K562 (cell line): ENCODE measurements around the gene C1orf174. TPM values are rescaled to one million over a fixed set of nuclear protein-coding genes. Genes with fewer than 3 reads are reported as not detected.

Experiments
- ATAC-seq: fragments of 200-7000 bp; cut with Tn5 transposase; 3 replicates; pipeline ENCODE4 v1.9.1; 2020; ENCODE audit warnings: moderate library complexity
- BruUV-seq: library from RNA; stranded (reverse); fragments of 400-500 nt; replicated peaks from 2 replicates; lab custom pipeline; 2021; lab: Mats Ljungman, UMichigan
- CTCF ChIA-PET: fragments of 300-600 bp; formaldehyde crosslinking; extraction: SDS; loops from one replicate; lab custom pipeline; 2021; ENCODE audit warnings: low intra/inter-chr PET ratio; lab: Yijun Ruan, JAX
- POLR2A ChIA-PET: fragments of 300-600, 350-650 bp; sonication (Branson Sonifier 250); formaldehyde crosslinking; extraction: SDS; loops from one replicate; lab custom pipeline; 2021; ENCODE audit warnings: antibody characterized with exemption, inconsistent platforms; lab: Yijun Ruan, JAX
- DNase-seq, 4 experiments: peaks; one replicate each; pipeline versions ENCODE4 v3.0.0 to v3.0.0-alpha.2; 2011 to 2018; ENCODE audit warnings: low spot score in 3 of 4, mixed read lengths in 3 of 4; ENCODE audit errors: extremely low read depth in 1 of 4
- FAIRE-seq: peaks from 2 replicates; lab custom pipeline; 2011; peaks lifted over from hg19 to GRCh38; lab: Jason Lieb, UNC
- H2AFZ ChIP-seq: 2 replicates; pipeline ENCODE4 v1.6.0; 2011; ENCODE audit warnings: low read depth, low read length, control low read depth, inconsistent platforms
- H3K27ac ChIP-seq: fragments of 200-600 bp; 3 replicates; pipeline ENCODE4 v1.8.0; 2011; ENCODE audit warnings: low read depth, mild to moderate bottlenecking, control low read depth, inconsistent platforms, low read length, moderate library complexity, mixed read lengths; ENCODE audit errors: extremely low read depth
- H3K27me3 ChIP-seq, 2 experiments: fragments of 300-600 bp in 1 of 2; 2 replicates in 1 of 2; 3 replicates in 1 of 2; pipeline versions ENCODE4 v1.6.0 to v1.8.0; 2011; ENCODE audit warnings: inconsistent platforms in 2 of 2, low read length in 2 of 2, mild to moderate bottlenecking in 1 of 2, mixed read lengths in 1 of 2, moderate library complexity in 1 of 2; ENCODE audit not compliant: control insufficient read depth in 2 of 2, insufficient read depth in 2 of 2
- H3K36me3 ChIP-seq: fragments of 300-600 bp; 3 replicates; pipeline ENCODE4 v1.8.0; 2011; ENCODE audit warnings: mild to moderate bottlenecking, low read length, inconsistent platforms; ENCODE audit not compliant: control insufficient read depth, insufficient read depth
- H3K4me1 ChIP-seq, 2 experiments: fragments of 200-600 bp in 1 of 2; replicated peaks in 1 of 2; 2 replicates in 1 of 2; 3 replicates in 1 of 2; pipeline versions ENCODE4 v1.5.1 to v1.8.0; 2011; ENCODE audit warnings: inconsistent platforms in 2 of 2, low read length in 2 of 2, mild to moderate bottlenecking in 1 of 2, mixed read lengths in 1 of 2, moderate library complexity in 1 of 2; ENCODE audit not compliant: control insufficient read depth in 2 of 2, insufficient read depth in 2 of 2
- H3K4me2 ChIP-seq: 2 replicates; pipeline ENCODE4 v1.6.1; 2011; ENCODE audit warnings: low read length, control low read depth, inconsistent platforms, mixed read lengths; ENCODE audit not compliant: insufficient read depth
- H3K4me3 ChIP-seq: fragments of 200-600 bp; sonication (generic), shearing (Covaris generic); 2 replicates; pipeline ENCODE4 v1.5.1; 2016; ENCODE audit warnings: control low read depth, inconsistent platforms
- H3K79me2 ChIP-seq: fragments of 200-600 bp; 3 replicates; pipeline ENCODE4 v1.8.0; 2011; ENCODE audit warnings: low read length, inconsistent platforms; ENCODE audit not compliant: control insufficient read depth, insufficient read depth
- H3K9ac ChIP-seq, 2 experiments: 2 replicates each; pipeline versions ENCODE4 v1.6.0 to v1.6.1; 2011; ENCODE audit warnings: low read depth in 2 of 2, low read length in 2 of 2, control low read depth in 1 of 2, inconsistent platforms in 1 of 2, mild to moderate bottlenecking in 1 of 2, mixed read lengths in 1 of 2; ENCODE audit not compliant: insufficient read depth in 1 of 2
- H3K9me1 ChIP-seq: one replicate; pipeline ENCODE4 v1.6.0; 2011; ENCODE audit warnings: inconsistent platforms, mild to moderate bottlenecking, low read length, moderate library complexity; ENCODE audit not compliant: control insufficient read depth, insufficient read depth
- H3K9me3 ChIP-seq: replicated peaks from 2 replicates; pipeline ENCODE4 v1.5.1; 2011; ENCODE audit warnings: low read depth, low read length, inconsistent platforms; ENCODE audit not compliant: control insufficient read depth, insufficient read depth
- H4K20me1 ChIP-seq: replicated peaks from 2 replicates; pipeline ENCODE4 v1.6.1; 2011; ENCODE audit warnings: low read length, inconsistent platforms, mixed read lengths; ENCODE audit not compliant: control insufficient read depth, insufficient read depth
- CBX5 ChIP-seq: IDR thresholded peaks from 2 replicates; pipeline ENCODE4 v1.6.1; 2014; ENCODE audit warnings: low read depth, borderline replicate concordance
- DIDO1 ChIP-seq: fragments of 450-650 bp; IDR thresholded peaks from 2 replicates; pipeline ENCODE4 v1.6.1; 2016; ENCODE audit warnings: low read depth, missing biosample characterization, missing genetic modification characterization
- HDAC6 ChIP-seq: IDR thresholded peaks from 2 replicates; pipeline ENCODE4 v1.6.1; 2012; ENCODE audit warnings: low read depth, mild to moderate bottlenecking, control low read depth, inconsistent platforms, low read length, moderate library complexity
- NKRF ChIP-seq: fragments of 450-650 bp; IDR thresholded peaks from 2 replicates; pipeline ENCODE4 v1.6.1; 2016; ENCODE audit warnings: borderline replicate concordance
- NONO ChIP-seq, 2 experiments: fragments of 200-400 bp in 1 of 2; fragments of 450-650 bp in 1 of 2; formaldehyde crosslinking in 1 of 2; IDR thresholded peaks; 2 replicates each; pipeline ENCODE4 v1.6.1; 2017; ENCODE audit warnings: low read depth in 2 of 2, mild to moderate bottlenecking in 2 of 2, moderate library complexity in 2 of 2, low read length in 1 of 2
- PHB ChIP-seq: fragments of 250-450 bp; sonication (Bioruptor Pico); IDR thresholded peaks from 2 replicates; pipeline ENCODE4 v1.5.0; 2021
- SETDB1 ChIP-seq: IDR thresholded peaks from one replicate; pipeline ENCODE4 v1.6.1; 2012; ENCODE audit warnings: low read length, control low read depth, inconsistent platforms
- WGBS: fragments of 100-300 bp; shearing (Covaris generic); methylation state at CpG from one replicate; pipeline ENCODE4 v1.1.6; 2016; ENCODE audit warnings: low coverage, mixed read lengths; ENCODE audit not compliant: insufficient coverage; ENCODE audit errors: missing lambda C conversion rate; 5-methylcytosine and 5-hydroxymethylcytosine counted together
- in situ Hi-C: fragments of 300-500 bp; cut with MboI; formaldehyde crosslinking; loops from 4 replicates; pipeline ENCODE4 v1.15.0; 2018; ENCODE audit warnings: inconsistent platforms, mixed read lengths
- intact Hi-C: fragments of 100-400 bp; cut with micrococcal nuclease; formaldehyde crosslinking; loops from 2 replicates; pipeline ENCODE4 v1.14.2; 2022
- polyA plus RNA-seq, 8 experiments: library from polyadenylated mRNA; depleted of rRNA in 4 of 8; stranded (reverse) in 5 of 8; unstranded in 3 of 8; fragments of >200 nt; fragmentation: Nextera tagmentation in 2 of 8; fragmentation: Illumina TruSeq in 1 of 8; extraction: Ambion mirVana in 2 of 8; extraction: Trizol in 1 of 8; gene quantifications; 2 replicates each; pipeline versions ENCODE4 v1.2.1 to v1.2.3, GENCODE V29; 2011 to 2014; ENCODE audit warnings: inconsistent platforms in 1 of 8, missing spikeins in 1 of 8
- total RNA-seq, 7 experiments: library from RNA; depleted of rRNA in 6 of 7; stranded (reverse); fragments of >200 nt in 6 of 7; fragmentation: Illumina TruSeq in 2 of 7; extraction: Trizol in 2 of 7; gene quantifications; 2 replicates each; pipeline versions ENCODE4 v1.2.1 to v1.2.3, GENCODE V29; 2011 to 2021; ENCODE audit warnings: low replicate concordance in 1 of 7
- TF ChIP-seq, protein P1 (sequence below): sonication (generic); formaldehyde crosslinking; IDR thresholded peaks from 2 replicates; pipeline ENCODE4 v1.9.0; 2022; ENCODE audit warnings: mild to moderate bottlenecking, missing genetic modification reagents

C1orf174 gene
- total and polyA plus RNA-seq, 9 of the 15 experiments (the other 6 are each of a cell fraction or from before 2014, with no cell fraction given): 38.5 to 64.9 (median 45.4) TPM

GRCh38 chr1:3914911-3915310 is 14.8 kb upstream of the C1orf174 start:
- H3K4me1 ChIP-seq: peaks cover 0 to 38% of the 10 kb centered on the region in 2 experiments; a peak in 2 of 5 replicates
- H3K4me3 ChIP-seq: no peak overlapping the region
- 0 out of 2 replicates have a peak, but pooled peaks cover 2% of the 10 kb centered on the region for H3K9me3 ChIP-seq
- H3K79me2 ChIP-seq: no peaks in the 10 kb centered on the region
- TF ChIP-seq CBX5 (no peak), HDAC6 (no peak), PHB (CRISPR knock-in tag) (no peak), DIDO1 (no peak), NKRF (no peak), SETDB1 (no peak), NONO (IDR thresholded peaks at IDR 0.05; ENCODE audit: low read depth in 2 of 2, low read length in 1 of 2) (no peak)
- TF ChIP-seq, protein P1, sequence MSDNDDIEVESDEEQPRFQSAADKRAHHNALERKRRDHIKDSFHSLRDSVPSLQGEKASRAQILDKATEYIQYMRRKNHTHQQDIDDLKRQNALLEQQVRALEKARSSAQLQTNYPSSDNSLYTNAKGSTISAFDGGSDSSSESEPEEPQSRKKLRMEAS (CRISPR knock-in tag): no peak
- peaks cover 19% of the 10 kb centered on the region; the same call in 1 of the 2 replicates for H4K20me1 ChIP-seq
- DNase-seq (no peak), ATAC-seq (no peak), FAIRE-seq (no peak)
- 6% methylated on average over 14 of the region's 14 CpGs for WGBS
- peaks cover 34 to 73% of the 10 kb centered on the region in 2 experiments for H3K27me3 ChIP-seq
- in situ Hi-C loops: no loop called here
- intact Hi-C loops: loop anchor here (5.0 to 10.0 kb wide), 2 partner anchors 147 to 1830 kb away; no protein-coding TSS in a partner anchor
- POLR2A ChIA-PET: interaction anchor here (0.7 kb wide), 1 partner anchor 1869 kb away, joined by 3 read pairs; no protein-coding TSS in a partner anchor
- CTCF ChIA-PET: no interaction called here
- no peaks in the 10 kb centered on the region for H3K36me3 ChIP-seq
- no TSS peak for BruUV-seq
- no peak overlapping the region; a peak in 1 of 4 replicates for H3K9ac ChIP-seq
- H2AFZ ChIP-seq: no peak overlapping the region
- no peak overlapping the region for H3K27ac ChIP-seq
- H3K4me2 ChIP-seq: no peak overlapping the region
- no peaks in the 10 kb centered on the region for H3K9me1 ChIP-seq
